ENCODE results near the gene COL27A1.

GRCh38 chr9:114287763-114288192 is 132.4 kb downstream of the COL27A1 start:
- TF ChIP-seq CTCF (conservative IDR thresholded peaks at IDR 0.05; ENCODE audit: low read depth in 2 of 2) (no peak), EZH2 (IDR thresholded peaks at IDR 0.05; ENCODE audit: low read depth, unreplicated experiment) (no peak), POLR2AphosphoS5 (IDR thresholded peaks at IDR 0.05; ENCODE audit: low read depth) (no peak), JUNB (IDR thresholded peaks at IDR 0.05; ENCODE audit: unreplicated experiment) (no peak), EZH2phosphoT487 (IDR thresholded peaks at IDR 0.05; ENCODE audit: unreplicated experiment) (no peak), REST (IDR thresholded peaks at IDR 0.05; ENCODE audit: unreplicated experiment) (no peak)

All from GM23338 (cell line).